ENCODE results near the gene CTAGE1. TPM values are rescaled to one million over a fixed set of nuclear protein-coding genes. Genes with fewer than 3 reads are reported as not detected.
"Not testable (repeated sequence)": the region's sequence is repeated elsewhere in the genome, so short reads cannot be mapped to it uniquely, and the experiment has no call there.

Gene CTAGE1
- total RNA-seq, 2 donors from 2014 or later = not detected

- H3K4me1 Mint-ChIP-seq (ENCODE audit: low read depth); H3K27me3 Mint-ChIP-seq (ENCODE audit: low read depth); H3K36me3 Mint-ChIP-seq (ENCODE audit: insufficient read depth in 2 of 2); H3K27ac Mint-ChIP-seq; H3K4me3 Mint-ChIP-seq; ATAC-seq (replicated peaks in 1 of 2); DNase-seq: not testable (repeated sequence)
- peaks cover 13 to 14% of the 10 kb centered on the region in 2 donors for H3K9me3 Mint-ChIP-seq
Observed at GRCh38 chr18:22450766-22451165, 33.1 kb upstream of the CTAGE1 start.

DNA sequence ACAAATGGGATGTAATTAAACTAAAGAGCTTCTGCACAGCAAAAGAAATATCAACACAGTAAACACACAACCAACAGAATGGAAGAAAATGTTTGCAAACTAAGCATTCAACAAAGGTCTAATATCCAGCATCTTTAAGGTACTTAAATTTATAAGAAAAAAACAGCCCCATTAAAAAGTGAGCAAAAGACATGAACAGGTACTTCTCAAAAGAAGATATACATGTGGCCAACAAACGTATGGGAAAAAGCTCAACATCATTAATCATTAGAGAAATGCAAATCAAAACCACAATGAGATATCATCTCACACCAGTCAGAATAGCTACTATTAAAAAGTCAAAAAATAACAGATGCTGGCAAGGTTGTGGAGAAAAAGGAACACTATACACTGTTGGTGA lies 32.6 kb upstream of the CTAGE1 start:
- H3K27me3 Mint-ChIP-seq (ENCODE audit: low read depth); H3K27ac Mint-ChIP-seq; H3K4me3 Mint-ChIP-seq; H3K4me1 Mint-ChIP-seq (ENCODE audit: low read depth); H3K36me3 Mint-ChIP-seq (ENCODE audit: insufficient read depth in 2 of 2); DNase-seq; ATAC-seq (replicated peaks in 1 of 2): not testable (repeated sequence)
- H3K9me3 Mint-ChIP-seq = peaks cover 13 to 14% of the 10 kb centered on the region in 2 donors

DNA sequence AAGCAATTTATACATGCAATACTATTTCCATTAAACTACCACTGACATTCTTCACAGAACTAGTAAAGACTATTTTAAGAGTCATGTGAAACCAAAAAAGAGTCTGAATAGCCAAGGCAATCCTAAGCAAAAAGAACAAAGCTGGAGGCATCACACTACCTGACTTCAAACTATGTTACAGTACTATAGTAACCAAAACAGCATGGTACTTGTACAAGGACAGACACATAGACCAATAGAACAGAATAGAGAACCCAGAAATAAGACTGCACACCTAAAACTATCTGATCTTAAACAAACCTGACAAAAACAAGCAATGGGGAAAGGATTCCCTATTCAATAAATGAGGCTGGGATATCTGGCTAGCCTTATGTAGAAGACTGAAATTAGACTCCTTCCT lies 32.0 kb upstream of the CTAGE1 start:
- not testable (repeated sequence) for H3K36me3 Mint-ChIP-seq (ENCODE audit: insufficient read depth in 2 of 2); H3K27ac Mint-ChIP-seq; H3K4me3 Mint-ChIP-seq; DNase-seq; H3K4me1 Mint-ChIP-seq (ENCODE audit: low read depth); H3K27me3 Mint-ChIP-seq (ENCODE audit: low read depth); ATAC-seq (replicated peaks in 1 of 2)
- peaks cover 13 to 14% of the 10 kb centered on the region in 2 donors for H3K9me3 Mint-ChIP-seq

DNA sequence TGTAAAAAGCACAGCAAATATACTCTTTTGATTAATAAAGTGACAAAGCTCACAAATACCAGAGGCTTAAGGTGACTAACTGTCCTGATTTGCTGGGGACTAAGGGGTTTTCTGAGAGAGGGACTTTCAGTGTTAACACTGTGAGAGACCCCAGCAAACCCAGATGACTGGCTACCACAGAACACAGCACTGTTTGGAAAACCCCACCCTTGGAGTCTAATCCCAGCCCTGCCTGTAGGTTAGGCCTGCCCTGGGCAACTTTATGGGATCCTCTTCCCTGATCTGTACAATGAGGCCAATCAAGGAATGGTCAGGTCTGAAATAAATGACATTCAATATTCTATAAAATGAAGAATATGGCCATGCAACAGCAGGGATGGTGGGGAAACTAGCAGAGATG lies 30.5 kb upstream of the CTAGE1 start:
- H3K9me3 Mint-ChIP-seq = peaks cover 13 to 14% of the 10 kb centered on the region in 2 donors
- no peak overlapping the region for H3K27ac Mint-ChIP-seq
- peaks cover 1 to 2% of the 10 kb centered on the region in 2 donors for H3K36me3 Mint-ChIP-seq (ENCODE audit: insufficient read depth in 2 of 2)
- no peaks in the 10 kb centered on the region for H3K4me1 Mint-ChIP-seq (ENCODE audit: low read depth)
- ATAC-seq (replicated peaks in 1 of 2) = no peak
- no peak for DNase-seq
- H3K4me3 Mint-ChIP-seq = no peak overlapping the region
- H3K27me3 Mint-ChIP-seq (ENCODE audit: low read depth) = no peaks in the 10 kb centered on the region

DNA sequence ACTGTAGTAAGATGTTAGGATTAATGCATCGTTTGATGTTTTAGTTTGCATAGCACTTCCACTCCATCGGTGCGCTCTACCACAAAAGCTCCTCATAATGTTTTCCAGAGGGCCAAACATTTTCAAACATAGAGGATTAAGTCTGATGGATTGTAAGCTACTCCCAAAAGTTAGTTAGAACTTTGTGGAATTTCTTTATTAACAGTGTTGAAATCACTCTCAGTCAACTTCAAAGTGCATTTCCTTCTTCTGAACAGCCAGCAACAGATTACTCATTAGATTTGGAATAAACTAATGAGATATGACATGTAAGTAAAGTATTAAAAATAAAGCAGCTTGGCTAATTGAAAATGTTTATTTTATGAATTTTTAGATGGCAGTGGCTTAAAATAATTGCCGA lies 30.1 kb upstream of the CTAGE1 start:
- Mint-ChIP-seq H3K9me3 (peaks cover 13 to 14% of the 10 kb centered on the region in 2 donors), H3K27ac (no peak overlapping the region), H3K27me3 (ENCODE audit: low read depth) (no peaks in the 10 kb centered on the region), H3K4me3 (no peak overlapping the region), H3K36me3 (ENCODE audit: insufficient read depth in 2 of 2) (peaks cover 1 to 2% of the 10 kb centered on the region in 2 donors), H3K4me1 (ENCODE audit: low read depth) (no peaks in the 10 kb centered on the region)
- DNase-seq (no peak), ATAC-seq (replicated peaks in 1 of 2) (no peak)

DNA sequence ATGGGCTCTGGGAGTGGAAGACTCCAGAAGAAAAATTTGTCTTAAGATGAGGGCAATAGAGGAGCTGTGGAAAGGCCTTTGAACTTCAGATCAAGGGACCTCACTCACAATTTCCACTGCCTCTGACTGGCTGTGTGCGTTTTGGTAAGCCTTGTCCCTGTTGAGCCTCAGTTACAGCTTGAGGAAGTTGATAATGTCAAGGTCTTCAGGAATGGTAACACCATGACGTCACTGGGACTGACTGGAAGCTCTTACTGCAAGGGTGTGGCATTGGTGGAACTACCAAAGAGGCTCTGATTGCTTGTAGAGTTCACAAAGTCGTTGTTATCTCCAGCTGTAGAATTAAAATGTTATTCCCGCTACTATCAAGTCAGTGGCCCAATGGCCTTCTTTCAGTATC lies 29.2 kb upstream of the CTAGE1 start:
- H3K36me3 Mint-ChIP-seq (ENCODE audit: insufficient read depth in 2 of 2) = peaks cover 1 to 2% of the 10 kb centered on the region in 2 donors
- no peaks in the 10 kb centered on the region for H3K4me1 Mint-ChIP-seq (ENCODE audit: low read depth)
- DNase-seq (no peak), ATAC-seq (replicated peaks in 1 of 2) (no peak)
- H3K9me3 Mint-ChIP-seq = peaks cover 13 to 14% of the 10 kb centered on the region in 2 donors
- no peaks in the 10 kb centered on the region for H3K27me3 Mint-ChIP-seq (ENCODE audit: low read depth)
- no peak overlapping the region for H3K4me3 Mint-ChIP-seq
- no peak overlapping the region for H3K27ac Mint-ChIP-seq

- H3K4me3 Mint-ChIP-seq = no peak overlapping the region
- no peak overlapping the region for H3K27ac Mint-ChIP-seq
- H3K27me3 Mint-ChIP-seq (ENCODE audit: low read depth) = no peaks in the 10 kb centered on the region
- peaks cover 1 to 2% of the 10 kb centered on the region in 2 donors for H3K36me3 Mint-ChIP-seq (ENCODE audit: insufficient read depth in 2 of 2)
- no peak for DNase-seq
- H3K4me1 Mint-ChIP-seq (ENCODE audit: low read depth) = no peaks in the 10 kb centered on the region
- peaks cover 13 to 14% of the 10 kb centered on the region in 2 donors for H3K9me3 Mint-ChIP-seq
- ATAC-seq (replicated peaks in 1 of 2) = no peak
Observed at GRCh38 chr18:22446325-22446724, 28.6 kb upstream of the CTAGE1 start.

- H3K27ac Mint-ChIP-seq = no peak overlapping the region
- DNase-seq = no peak
- no peak for ATAC-seq (replicated peaks in 1 of 2)
Observed at GRCh38 chr18:22441638-22442037, 23.9 kb upstream of the CTAGE1 start.

GRCh38 chr18:22439447-22439846 lies 21.7 kb upstream of the CTAGE1 start:
- H3K27ac Mint-ChIP-seq = no peak overlapping the region
- H3K4me1 Mint-ChIP-seq (ENCODE audit: low read depth) = no peaks in the 10 kb centered on the region
- no peaks in the 10 kb centered on the region for H3K27me3 Mint-ChIP-seq (ENCODE audit: low read depth)
- H3K4me3 Mint-ChIP-seq = no peak overlapping the region
- DNase-seq = no peak
- no peak for ATAC-seq (replicated peaks in 1 of 2)
- no peaks in the 10 kb centered on the region for H3K9me3 Mint-ChIP-seq
- no peaks in the 10 kb centered on the region for H3K36me3 Mint-ChIP-seq (ENCODE audit: insufficient read depth in 2 of 2)

More at GRCh38 chr18:22441638-22442037, 23.9 kb upstream of the CTAGE1 start:
- Mint-ChIP-seq H3K4me3 (no peak overlapping the region), H3K9me3 (no peaks in the 10 kb centered on the region), H3K27me3 (ENCODE audit: low read depth) (no peaks in the 10 kb centered on the region), H3K36me3 (ENCODE audit: insufficient read depth in 2 of 2) (no peaks in the 10 kb centered on the region), H3K4me1 (ENCODE audit: low read depth) (no peaks in the 10 kb centered on the region)

DNA sequence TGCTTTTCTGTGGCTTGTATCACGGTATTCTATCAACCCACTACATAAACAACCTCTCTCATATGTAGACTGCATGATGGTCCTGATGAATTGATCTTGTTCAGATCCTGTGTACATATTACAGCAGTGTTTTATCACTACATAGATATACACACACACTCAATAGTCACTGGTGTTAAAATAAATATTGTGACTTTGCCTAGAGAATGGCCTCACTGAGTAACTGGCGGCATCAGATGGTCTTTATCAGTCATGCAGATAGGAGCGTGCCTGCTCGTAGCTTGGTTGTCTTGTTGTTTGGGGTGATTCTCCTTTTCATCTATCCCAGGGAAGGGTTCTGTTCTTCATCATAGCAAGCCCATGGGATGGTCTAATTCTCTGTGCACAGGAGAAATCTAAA lies 18.4 kb upstream of the CTAGE1 start:
- DNase-seq = no peak
- Mint-ChIP-seq H3K4me3 (no peak overlapping the region), H3K36me3 (ENCODE audit: insufficient read depth in 2 of 2) (no peaks in the 10 kb centered on the region), H3K4me1 (ENCODE audit: low read depth) (no peaks in the 10 kb centered on the region), H3K9me3 (no peaks in the 10 kb centered on the region), H3K27me3 (ENCODE audit: low read depth) (no peaks in the 10 kb centered on the region), H3K27ac (no peak overlapping the region)
- no peak for ATAC-seq (replicated peaks in 1 of 2)

GRCh38 chr18:22434973-22435608 lies 17.4 kb upstream of the CTAGE1 start:
- Mint-ChIP-seq H3K4me1 (ENCODE audit: low read depth) (no peaks in the 10 kb centered on the region), H3K27me3 (ENCODE audit: low read depth) (no peaks in the 10 kb centered on the region), H3K4me3 (no peak overlapping the region), H3K9me3 (no peaks in the 10 kb centered on the region), H3K36me3 (ENCODE audit: insufficient read depth in 2 of 2) (no peaks in the 10 kb centered on the region), H3K27ac (no peak overlapping the region)
- DNase-seq = no peak
- ATAC-seq (replicated peaks in 1 of 2) = no peak

DNA sequence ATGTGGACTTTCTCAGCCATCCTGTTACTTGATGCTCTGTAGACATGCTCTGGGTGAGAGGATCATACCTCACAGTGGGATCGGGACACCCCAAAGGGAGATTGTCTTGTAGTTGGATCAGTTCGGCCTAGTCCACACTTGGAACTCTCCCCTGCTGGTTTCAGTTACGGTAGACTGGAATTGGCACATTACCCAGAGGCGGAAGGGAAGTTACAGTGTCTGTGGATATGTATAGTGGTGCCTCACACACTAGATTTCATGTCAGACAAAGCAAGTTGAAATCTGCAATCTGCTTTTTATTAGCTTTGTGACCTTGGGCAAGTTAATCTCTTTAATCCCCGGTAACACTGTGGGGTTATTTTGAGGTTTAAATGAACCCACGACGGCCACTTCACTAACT lies 16.2 kb upstream of the CTAGE1 start:
- Mint-ChIP-seq H3K9me3 (no peaks in the 10 kb centered on the region), H3K27ac (no peak overlapping the region)

GRCh38 chr18:22432657-22433137 lies 15.0 kb upstream of the CTAGE1 start:
- no peak for DNase-seq
- no peak overlapping the region for H3K4me3 Mint-ChIP-seq
- H3K27ac Mint-ChIP-seq = no peak overlapping the region
- H3K27me3 Mint-ChIP-seq (ENCODE audit: low read depth) = no peaks in the 10 kb centered on the region
- H3K4me1 Mint-ChIP-seq (ENCODE audit: low read depth) = no peaks in the 10 kb centered on the region
- no peaks in the 10 kb centered on the region for H3K36me3 Mint-ChIP-seq (ENCODE audit: insufficient read depth in 2 of 2)
- no peak for ATAC-seq (replicated peaks in 1 of 2)
- no peaks in the 10 kb centered on the region for H3K9me3 Mint-ChIP-seq

More for the DNA sequence above, 16.2 kb upstream of the CTAGE1 start:
- no peak overlapping the region for H3K4me3 Mint-ChIP-seq
- H3K4me1 Mint-ChIP-seq (ENCODE audit: low read depth) = no peaks in the 10 kb centered on the region
- H3K27me3 Mint-ChIP-seq (ENCODE audit: low read depth) = no peaks in the 10 kb centered on the region
- H3K36me3 Mint-ChIP-seq (ENCODE audit: insufficient read depth in 2 of 2) = no peaks in the 10 kb centered on the region
- DNase-seq = no peak
- ATAC-seq (replicated peaks in 1 of 2) = no peak

- Mint-ChIP-seq H3K36me3 (ENCODE audit: insufficient read depth in 2 of 2) (no peaks in the 10 kb centered on the region), H3K4me1 (ENCODE audit: low read depth) (no peaks in the 10 kb centered on the region), H3K27me3 (ENCODE audit: low read depth) (no peaks in the 10 kb centered on the region), H3K9me3 (peaks cover 0 to 2% of the 10 kb centered on the region in 2 donors), H3K4me3 (no peak overlapping the region), H3K27ac (peak overlapping the region; percentile 3)
- DNase-seq (no peak), ATAC-seq (replicated peaks in 1 of 2) (no peak)
Observed at GRCh38 chr18:22429564-22429963, 11.8 kb upstream of the CTAGE1 start.
